Activated CD8-positive, alpha-beta memory T cell treated with anti-CD3 and anti-CD28 coated beads, Interleukin-2, amount 50 U/mL, for 48 hours (primary cell): Measurements from ENCODE around the gene DERL3.

Experiments used
- DNase-seq: peaks from one replicate; pipeline ENCODE4 v3.0.0-alpha.2; 2020

DERL3 gene

GRCh38 chr22:23801238-23801821 lies 37.5 kb downstream of the DERL3 start:
- no peak for DNase-seq

GRCh38 chr22:23800297-23801237 lies 38.2 kb downstream of the DERL3 start:
- DNase-seq: no peak

- no peak for DNase-seq
Measured at GRCh38 chr22:23796461-23796860, 42.3 kb downstream of the DERL3 start.

GRCh38 chr22:23793326-23793725 lies 45.5 kb downstream of the DERL3 start:
- DNase-seq: no peak

- DNase-seq: peak; percentile 49
Measured at GRCh38 chr22:23791738-23792645, 46.8 kb downstream of the DERL3 start.

- no peak for DNase-seq
Measured at GRCh38 chr22:23790819-23791737, 47.7 kb downstream of the DERL3 start.

- DNase-seq: no peak
Measured at GRCh38 chr22:23789638-23790037, 49.2 kb downstream of the DERL3 start.

- DNase-seq: no peak
Measured at GRCh38 chr22:23789121-23789520, 49.7 kb downstream of the DERL3 start.

- no peak for DNase-seq
Measured at GRCh38 chr22:23787910-23788309, 50.9 kb downstream of the DERL3 start.

- no peak for DNase-seq
Measured at GRCh38 chr22:23787600-23787896, 51.3 kb downstream of the DERL3 start.

- DNase-seq: peak; percentile 98
Measured at GRCh38 chr22:23786752-23787599, 51.8 kb downstream of the DERL3 start, which contains the start of gene SMARCB1. SMARCB1 (plus strand) TSS chr22:23786966; CDS start chr22:23787170, 204 bp downstream.

- no peak for DNase-seq
Measured at GRCh38 chr22:23786261-23786710, 52.5 kb downstream of the DERL3 start.
